ENCODE data around the gene NFIB. TPM values are rescaled to one million over a fixed set of nuclear protein-coding genes. Genes with fewer than 3 reads are reported as not detected.

Gene NFIB
- polyA plus RNA-seq, 3 donors, result 19.9 to 22.1 (median 21.8) TPM

DNA sequence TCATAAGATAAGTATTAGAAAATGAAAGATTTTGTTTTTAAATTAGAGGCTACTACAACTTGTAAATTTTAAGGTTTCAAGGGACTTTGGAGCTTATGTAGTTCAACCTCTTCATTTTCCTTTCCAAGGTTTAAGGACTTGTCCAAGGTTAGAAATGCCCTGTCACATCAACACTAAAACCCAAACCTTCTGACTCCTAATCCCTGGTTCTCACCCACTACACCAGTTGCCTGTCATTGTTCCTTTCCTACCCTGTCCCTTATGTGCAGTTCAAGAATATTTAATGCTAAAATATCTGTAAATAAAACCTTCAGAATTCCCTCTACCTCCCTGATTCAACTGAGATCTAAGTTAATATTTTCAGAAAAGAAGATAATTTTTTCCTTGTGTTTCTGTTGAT is 206.4 kb downstream of the NFIB start:
- no peak for DNase-seq (ENCODE audit: extremely low read depth in 1 of 11, low read depth in 9 of 11, low spot score in 4 of 11)

DNA sequence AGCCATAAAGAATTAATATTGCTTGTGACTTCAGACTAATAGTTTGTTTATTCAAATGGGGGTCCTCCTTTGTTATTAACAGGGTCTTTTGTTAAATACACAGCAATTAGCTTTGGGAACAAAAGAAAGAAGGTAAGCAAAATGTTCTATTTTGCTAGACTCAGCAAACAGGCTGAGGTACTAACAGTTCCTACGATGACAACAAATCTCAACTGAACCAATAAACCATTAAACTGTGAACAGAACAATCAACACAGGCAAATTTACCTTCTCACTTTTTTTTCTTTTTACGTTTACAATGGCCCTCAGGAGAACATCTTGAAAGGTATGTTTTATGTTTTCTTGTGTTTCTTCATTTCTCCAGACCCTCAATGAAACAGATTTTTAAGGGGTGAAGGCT is 207.2 kb downstream of the NFIB start:
- DNase-seq (ENCODE audit: extremely low read depth in 1 of 11, low read depth in 9 of 11, low spot score in 4 of 11), result no peak

DNA sequence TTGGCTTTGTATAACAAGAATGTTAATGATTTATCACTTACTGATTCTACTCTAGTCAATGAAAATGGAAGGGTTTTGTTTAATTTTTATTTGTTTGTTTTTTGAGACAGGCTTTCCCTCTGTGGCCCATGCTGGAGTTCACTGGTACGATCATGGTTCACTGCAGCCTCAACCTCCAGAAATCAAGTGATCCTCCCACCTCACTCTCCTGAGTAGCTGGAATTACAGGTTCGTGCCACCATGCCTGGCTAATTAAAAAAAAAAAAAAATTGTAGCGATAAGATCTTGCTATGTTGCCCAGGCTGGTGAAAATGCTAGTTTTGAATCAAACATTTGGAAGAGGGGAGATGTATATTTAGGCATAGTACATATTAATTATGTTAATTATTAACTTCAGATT is 209.4 kb downstream of the NFIB start:
- no peak for DNase-seq (ENCODE audit: extremely low read depth in 1 of 11, low read depth in 9 of 11, low spot score in 4 of 11)

DNA sequence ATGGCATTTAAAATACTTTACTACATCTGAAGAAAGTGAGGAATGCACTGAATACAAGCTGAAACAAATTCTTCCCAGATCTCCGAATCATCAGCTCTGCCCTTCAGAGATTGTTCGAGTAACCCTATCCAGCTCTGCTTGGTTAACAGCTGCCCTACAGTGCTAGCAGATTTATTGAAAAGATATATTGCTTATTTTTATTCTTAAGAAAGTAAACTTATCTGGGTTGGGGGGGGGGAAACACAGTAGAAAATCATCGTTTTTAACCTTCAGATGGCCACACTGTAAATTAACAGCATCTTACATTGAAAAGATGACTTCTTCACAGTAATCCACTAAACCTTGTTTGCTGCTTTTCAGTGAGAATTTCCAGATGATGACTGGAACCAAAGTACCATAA is 210.8 kb downstream of the NFIB start:
- no peak for DNase-seq (ENCODE audit: extremely low read depth in 1 of 11, low read depth in 9 of 11, low spot score in 4 of 11)

DNA sequence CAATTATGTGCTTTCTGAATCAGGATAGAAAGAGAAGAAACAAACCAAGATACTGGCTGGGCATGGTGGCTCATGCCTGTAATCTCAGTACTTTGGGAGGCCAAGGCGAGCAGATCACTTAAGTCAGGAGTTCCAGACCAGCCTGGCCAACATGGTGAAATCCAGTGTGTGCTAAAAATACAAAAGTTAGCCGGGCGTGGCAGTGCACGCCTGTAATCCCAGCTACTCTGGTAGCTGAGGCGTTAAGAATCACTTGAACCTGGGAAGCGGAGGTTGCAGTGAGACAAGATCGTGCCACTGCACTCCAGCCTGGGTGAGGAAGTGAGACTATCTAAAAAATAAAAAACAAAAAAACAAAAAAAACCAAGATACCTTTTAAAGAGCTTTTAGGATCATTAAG is 214.2 kb downstream of the NFIB start:
- no peak for DNase-seq (ENCODE audit: extremely low read depth in 1 of 11, low read depth in 9 of 11, low spot score in 4 of 11)

DNA sequence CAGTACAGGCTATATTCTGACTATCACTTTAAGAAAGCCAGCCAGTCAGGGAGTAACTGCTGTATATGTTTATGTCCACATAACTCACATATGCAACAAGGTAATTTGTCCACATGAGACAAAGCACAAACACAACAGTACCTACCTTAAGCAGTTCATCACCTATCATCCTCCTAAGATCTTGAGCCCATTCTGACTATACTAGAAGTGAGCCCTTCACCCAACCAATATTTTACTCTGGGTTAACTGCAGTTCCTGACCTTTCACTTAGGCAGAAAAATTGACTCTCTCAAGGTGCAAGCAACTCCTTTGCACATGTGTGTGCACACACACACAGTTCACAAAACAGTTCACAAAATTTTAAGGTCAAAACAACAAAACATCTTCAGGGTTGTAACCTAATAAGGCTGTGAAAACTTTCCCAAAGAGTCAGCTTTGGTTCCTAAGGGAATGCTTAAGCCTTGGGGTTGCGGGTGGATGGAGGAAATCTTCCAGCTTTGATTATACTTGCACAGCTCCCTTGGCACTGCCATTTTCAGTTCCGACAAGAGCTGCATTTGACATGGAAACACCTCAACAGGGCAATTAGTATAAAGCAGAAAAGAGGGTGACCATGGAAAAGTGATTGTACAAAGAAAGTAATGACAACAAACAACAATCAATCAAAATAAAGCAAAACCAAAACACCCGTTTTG is 215.3 kb downstream of the NFIB start:
- DNase-seq (ENCODE audit: extremely low read depth in 1 of 11, low read depth in 9 of 11, low spot score in 4 of 11), result no peak

DNA sequence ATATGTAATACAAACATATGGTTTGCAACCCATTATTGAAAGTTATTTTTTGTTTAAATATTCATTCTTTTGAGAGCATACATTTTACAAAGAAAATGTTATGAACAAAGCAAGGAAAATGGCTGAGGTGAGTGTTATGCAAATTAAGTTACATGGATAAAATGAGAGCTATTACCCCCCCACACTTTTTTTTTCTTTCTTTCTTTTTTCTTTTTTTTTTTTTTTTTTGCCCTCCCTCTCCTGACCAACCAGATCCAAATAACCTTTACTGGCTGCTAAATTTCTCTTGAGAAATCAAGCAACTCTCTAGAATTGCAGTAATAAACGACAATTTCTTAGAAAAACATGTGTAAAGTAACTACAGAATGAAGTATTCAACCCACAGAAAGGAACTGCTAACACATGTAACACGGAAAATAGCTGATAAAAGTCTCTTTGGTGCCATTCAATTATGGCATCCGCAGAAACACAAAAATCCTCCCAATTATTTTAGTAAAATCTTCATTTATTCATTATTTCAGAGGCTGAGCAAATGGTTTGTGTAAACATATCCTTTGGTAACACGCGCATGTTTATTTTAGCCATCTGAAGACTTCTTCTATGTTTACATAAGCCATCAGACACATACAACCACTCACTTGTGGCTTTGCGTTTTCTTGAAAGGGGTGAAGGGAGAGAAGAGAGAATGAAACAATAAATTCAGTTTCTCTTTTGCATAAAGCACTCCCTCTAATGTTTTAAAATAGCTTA is 216.1 kb downstream of the NFIB start:
- no peak for DNase-seq (ENCODE audit: extremely low read depth in 1 of 11, low read depth in 9 of 11, low spot score in 4 of 11)

DNA sequence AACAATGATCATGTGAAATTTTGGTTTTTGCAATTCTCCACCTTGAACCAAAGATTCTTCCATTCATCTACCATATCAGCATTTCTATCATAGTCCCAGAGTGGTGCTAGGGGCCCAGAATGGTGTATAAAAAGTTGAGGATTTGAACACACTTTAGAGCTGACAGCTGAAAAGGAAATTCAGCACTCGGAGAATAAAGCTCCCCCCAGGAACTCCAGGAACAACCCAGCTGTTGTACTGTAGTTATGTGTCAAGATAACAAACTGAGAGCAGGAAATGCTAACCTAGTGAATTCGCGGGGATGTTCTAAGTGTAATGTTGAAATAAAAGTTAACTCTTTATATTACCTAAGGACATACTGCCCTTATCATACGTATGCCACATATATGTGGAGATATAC is 216.7 kb downstream of the NFIB start:
- DNase-seq (ENCODE audit: extremely low read depth in 1 of 11, low read depth in 9 of 11, low spot score in 4 of 11), result peak in 6 of 11 donors; percentile 38 to 73 (median 66)

DNA sequence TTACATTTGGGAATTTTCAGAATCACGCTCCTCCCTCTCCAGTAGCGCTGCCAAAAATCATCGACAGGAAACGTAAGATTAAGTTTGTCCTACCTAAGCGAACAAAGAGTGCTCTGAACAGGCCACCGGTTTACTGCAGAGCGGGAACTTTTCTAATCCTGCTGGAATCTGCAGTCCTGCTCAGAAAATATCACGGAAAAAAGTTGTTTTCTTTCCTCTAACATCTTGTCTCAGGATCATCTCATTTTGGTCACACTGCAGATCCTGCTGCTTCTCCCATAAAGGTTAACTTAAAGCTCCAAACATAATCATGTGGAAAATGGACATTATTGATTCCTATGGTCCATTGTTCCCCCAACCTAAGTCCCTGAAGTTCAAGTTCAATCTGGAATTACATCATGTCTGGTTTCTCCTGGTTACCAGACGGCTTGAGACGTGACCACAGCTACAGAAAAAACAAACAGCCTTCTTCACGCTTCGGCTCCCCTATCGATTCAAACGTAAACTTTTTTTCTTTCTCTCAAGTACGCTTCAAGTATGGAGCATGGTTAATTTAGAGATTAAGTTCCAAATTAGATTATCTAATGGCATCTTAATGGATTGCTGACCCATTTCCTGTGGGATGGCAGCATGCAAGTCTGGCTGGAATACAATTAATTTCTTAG is 217.6 kb downstream of the NFIB start:
- DNase-seq (ENCODE audit: extremely low read depth in 1 of 11, low read depth in 9 of 11, low spot score in 4 of 11), result peak in 7 of 11 donors; percentile 44 to 66 (median 54)

DNA sequence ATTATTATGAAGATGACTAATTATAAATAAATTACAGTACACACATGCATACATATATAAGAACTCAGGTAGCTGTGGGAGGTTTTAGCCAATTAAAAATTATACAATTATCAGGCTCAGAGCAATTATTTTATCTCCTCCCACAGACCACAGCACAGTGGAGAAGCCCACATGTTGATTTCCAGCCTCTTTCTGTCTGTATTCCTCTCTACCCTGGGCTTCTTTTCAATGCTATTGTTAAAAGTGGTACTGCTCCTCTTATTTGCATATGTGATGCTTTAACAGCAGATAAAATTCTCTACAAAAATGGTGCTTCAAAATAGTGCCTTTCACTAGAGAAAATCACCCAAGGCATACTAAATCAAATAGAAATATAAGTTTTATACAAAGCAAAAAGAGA is 218.7 kb downstream of the NFIB start:
- DNase-seq (ENCODE audit: extremely low read depth in 1 of 11, low read depth in 9 of 11, low spot score in 4 of 11), result no peak

DNA sequence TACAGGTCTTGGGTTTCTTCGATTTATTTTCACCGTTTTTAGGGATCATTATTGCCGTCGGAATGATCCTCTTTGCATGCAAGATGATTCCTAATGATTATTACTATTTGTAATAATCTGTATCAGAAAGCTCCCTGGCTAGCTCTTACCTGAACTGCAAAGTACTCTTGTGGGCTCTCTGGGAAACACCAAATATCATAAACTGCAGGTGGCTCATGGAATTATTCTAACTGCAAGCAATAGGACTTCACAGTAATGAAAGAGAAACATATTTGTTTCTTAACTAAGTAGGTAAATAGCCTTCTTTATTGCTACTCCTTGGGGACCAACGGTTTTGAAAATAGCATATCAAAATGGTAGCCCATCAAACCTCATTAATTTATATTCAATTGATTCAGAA is 219.4 kb downstream of the NFIB start:
- DNase-seq (ENCODE audit: extremely low read depth in 1 of 11, low read depth in 9 of 11, low spot score in 4 of 11), result no peak

DNA sequence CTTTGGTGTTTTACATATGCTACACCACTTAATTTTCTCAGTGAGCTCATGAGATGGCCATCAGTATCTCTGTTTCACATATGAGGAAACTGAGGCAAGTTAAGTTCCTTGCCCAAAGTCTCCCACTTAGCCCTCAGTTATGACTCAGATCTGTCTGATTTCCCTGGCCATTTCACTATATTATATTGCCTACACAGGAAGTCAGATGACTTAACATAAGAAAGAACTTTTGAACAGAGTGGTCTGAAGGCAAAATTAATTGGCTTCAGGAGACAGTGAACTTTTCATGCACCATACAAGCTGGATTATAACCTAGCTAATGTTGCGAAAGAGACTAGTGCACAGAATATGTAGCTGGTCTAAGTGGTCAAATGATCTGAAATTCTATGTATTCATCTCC is 221.6 kb downstream of the NFIB start:
- DNase-seq (ENCODE audit: extremely low read depth in 1 of 11, low read depth in 9 of 11, low spot score in 4 of 11), result no peak

DNA sequence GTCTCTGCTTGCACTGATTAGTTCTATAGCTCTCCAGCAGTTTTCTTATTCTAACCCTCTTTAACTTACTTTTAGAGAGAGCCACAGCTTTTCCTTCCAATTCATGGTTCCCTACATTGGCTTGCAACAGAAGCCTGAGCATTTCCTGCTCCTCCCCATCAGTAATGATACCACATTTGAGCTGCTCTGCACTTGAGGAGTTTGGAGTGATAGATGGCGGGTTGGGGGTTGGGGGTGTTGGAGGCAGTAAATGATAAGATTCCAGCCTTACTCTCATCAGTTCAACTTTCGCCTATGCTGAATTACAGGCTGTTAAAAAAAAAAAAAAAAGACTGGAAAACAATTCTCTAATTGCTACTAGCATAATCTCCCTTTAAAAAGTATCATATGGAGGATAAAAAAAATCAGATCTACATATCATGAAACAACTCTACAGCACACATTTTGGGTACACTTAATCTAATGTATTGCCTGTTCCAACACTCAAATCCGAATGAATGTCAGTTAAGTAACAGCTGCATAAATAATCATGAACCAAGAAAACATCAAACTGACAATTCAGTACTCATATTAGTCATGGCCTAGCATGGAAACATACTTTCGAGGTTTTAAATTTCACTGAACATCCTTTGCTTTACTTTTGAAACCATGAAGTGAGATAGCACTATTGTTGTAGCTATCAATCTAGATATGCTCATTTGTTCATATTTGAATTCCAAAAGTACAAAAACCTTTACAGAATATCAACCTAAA is 224.7 kb downstream of the NFIB start:
- no peak for DNase-seq (ENCODE audit: extremely low read depth in 1 of 11, low read depth in 9 of 11, low spot score in 4 of 11)

DNA sequence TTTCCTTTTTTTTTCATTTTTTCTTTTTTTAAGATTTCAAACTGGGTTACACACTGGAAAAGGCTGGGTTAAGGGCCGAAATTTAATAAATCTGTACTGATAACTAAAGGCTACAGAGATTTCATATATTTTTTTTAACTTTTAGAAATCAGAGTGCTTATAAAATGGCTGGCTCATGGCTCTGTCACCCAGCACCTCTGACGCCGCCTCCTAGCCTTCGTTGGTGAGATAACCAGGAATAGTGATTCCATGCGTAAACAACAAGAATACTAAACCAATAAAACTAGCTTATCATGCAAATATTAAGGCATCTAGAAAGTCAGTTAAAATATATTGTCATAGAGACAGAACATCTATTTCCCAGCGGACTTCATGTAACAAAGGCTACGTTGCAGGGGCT is 226.4 kb downstream of the NFIB start:
- DNase-seq (ENCODE audit: extremely low read depth in 1 of 11, low read depth in 9 of 11, low spot score in 4 of 11), result no peak

DNA sequence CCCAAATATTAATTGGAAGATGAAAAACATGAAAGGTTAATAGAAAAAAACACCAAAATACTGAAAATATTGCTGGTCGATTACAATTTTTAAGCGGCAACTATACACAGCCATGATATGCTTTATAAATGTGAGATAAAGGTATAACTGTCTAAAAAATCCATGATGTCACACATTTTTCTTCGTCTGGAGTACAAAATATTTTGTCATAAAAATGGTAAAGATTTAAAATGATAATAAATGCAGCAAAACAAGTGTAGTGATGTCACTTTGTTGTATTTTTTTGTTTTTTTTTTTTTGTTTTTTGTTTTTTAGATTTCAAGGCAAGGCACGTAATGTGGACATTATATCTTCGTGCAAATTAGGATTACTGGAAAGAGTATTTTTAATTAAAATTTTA is 227.4 kb downstream of the NFIB start:
- DNase-seq (ENCODE audit: extremely low read depth in 1 of 11, low read depth in 9 of 11, low spot score in 4 of 11), result no peak

DNA sequence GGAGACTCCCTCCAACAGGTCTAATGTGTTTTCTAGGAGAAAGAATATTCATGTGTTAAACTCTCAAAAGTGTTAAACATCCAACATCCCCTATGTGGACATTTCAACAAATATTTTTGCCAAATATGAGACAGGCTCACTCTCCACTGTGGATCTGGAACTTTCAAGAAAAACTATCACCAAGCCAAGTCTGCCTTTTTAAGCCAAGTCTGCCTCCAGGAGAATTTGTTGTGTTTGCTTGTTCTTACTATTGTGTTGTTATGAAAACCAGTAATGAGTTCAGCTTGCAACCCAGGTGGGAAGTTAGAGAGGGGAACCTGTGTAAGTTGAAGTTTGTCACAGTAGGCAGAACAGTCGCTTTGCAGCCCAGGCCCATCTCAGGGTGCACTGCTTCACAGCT is 228.1 kb downstream of the NFIB start:
- DNase-seq (ENCODE audit: extremely low read depth in 1 of 11, low read depth in 9 of 11, low spot score in 4 of 11), result no peak

DNA sequence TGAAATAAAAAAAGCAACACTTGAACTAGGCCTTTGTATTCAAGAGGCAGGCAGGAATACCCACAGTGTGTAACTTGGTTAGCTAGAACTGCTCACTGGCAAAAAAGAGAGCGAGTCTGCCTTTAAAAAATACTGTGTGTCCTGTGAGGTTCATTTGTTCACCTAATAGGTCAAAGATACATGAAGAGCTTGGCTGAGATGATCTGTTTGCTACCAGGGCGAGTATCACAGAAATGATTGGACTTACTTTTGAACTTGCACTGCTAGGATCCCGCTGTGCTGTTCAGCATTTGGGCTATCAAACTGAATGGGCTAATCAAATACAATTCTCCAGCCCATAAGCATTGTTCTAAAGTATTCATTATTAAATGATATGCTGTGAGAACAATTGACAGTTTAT is 229.1 kb downstream of the NFIB start:
- DNase-seq (ENCODE audit: extremely low read depth in 1 of 11, low read depth in 9 of 11, low spot score in 4 of 11), result no peak

DNA sequence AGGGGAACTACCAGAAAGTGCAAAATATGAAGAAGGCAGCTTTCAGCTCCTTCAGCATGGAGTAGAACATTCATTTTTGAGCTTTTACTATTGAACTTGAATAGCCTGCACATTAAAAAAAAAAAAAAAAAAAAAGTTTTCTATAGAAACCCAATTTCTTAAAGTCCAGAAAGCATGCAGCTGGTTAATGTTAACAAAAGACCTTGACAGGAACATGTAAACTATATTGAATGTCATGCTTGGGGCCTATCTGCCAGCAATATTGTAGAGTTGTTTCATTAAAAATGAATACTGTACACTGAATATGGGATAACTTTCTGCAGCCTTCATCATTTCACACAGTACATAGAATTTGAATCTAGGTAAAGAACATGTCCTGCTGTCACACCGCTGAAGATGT is 230.6 kb downstream of the NFIB start:
- DNase-seq (ENCODE audit: extremely low read depth in 1 of 11, low read depth in 9 of 11, low spot score in 4 of 11), result no peak

DNA sequence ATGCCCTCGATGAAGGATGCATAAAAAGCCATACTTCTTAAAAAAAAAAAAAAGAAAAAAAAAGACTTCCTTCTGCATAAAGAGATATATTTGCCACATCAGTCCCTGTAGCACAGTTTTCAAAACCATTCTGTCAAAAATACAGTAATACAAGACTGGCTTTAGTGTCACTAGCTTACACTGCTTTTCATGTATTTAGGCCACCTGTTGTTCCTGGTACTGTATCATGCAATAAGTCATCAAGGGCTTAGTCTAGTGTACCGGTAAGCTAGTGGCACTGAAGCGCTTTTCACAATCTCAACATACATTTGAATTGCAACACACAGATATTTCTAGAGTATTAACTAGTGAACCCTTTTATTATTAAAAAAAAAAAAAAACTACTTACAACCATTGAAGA is 231.2 kb downstream of the NFIB start:
- no peak for DNase-seq (ENCODE audit: extremely low read depth in 1 of 11, low read depth in 9 of 11, low spot score in 4 of 11)

DNA sequence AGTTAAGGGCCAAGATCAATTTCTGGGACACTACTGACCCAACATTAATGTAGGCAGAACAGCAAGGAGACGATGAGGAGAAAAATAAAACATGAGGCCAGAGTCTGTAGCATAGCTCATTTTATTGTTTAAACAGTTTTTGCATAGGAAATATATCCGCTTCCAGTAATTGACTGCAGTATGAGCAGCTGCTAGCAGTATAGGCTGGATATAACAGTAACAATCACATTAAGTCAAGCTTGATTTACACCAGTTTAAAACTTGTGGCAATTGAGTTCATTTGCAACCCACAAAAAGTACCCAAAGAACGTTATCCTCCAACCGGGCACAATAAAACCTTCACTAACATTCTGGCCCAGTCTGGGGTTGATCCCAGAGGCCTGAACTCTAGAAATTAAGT is 232.2 kb downstream of the NFIB start:
- DNase-seq (ENCODE audit: extremely low read depth in 1 of 11, low read depth in 9 of 11, low spot score in 4 of 11), result no peak
